OCI-M2 (cell line): Measurements from ENCODE around the gene IL1RL1.

Source experiments
- DNase-seq: peaks from one replicate; lab custom pipeline; 2025; ENCODE audit not compliant: unreplicated experiment; lab: John Stamatoyannopoulos, UW

Gene IL1RL1

GRCh38 chr2:102366406-102367112 is 55.2 kb downstream of the IL1RL1 start:
- DNase-seq = no peak

DNA sequence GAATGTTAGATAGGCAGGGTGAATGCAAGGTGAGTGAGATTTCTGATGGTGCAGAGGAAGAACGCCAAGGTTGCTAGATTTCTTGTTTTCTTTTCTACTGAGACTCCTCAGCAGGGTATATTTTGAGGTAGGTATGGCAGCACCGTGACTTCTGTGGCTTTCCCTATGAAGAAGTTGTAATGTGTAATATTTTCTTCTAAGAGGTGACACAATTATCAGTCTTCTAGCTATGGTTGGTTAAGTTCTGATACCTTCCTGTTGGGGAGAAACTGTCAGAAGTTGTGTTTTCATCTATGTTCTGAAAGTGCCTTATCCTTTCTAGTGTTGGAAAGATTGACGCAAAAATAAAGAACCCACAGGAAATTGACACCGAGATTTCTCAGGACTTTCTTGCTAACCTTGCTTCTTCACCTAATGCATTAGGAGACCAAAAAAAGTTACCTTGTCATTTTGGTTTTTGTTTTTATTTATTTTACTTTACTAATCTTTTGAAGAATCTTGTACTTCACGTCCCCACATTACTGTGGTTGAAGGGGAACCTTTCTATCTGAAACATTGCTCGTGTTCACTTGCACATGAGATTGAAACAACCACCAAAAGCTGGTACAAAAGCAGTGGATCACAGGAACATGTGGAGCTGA is 56.1 kb downstream of the IL1RL1 start:
- DNase-seq = no peak

DNA sequence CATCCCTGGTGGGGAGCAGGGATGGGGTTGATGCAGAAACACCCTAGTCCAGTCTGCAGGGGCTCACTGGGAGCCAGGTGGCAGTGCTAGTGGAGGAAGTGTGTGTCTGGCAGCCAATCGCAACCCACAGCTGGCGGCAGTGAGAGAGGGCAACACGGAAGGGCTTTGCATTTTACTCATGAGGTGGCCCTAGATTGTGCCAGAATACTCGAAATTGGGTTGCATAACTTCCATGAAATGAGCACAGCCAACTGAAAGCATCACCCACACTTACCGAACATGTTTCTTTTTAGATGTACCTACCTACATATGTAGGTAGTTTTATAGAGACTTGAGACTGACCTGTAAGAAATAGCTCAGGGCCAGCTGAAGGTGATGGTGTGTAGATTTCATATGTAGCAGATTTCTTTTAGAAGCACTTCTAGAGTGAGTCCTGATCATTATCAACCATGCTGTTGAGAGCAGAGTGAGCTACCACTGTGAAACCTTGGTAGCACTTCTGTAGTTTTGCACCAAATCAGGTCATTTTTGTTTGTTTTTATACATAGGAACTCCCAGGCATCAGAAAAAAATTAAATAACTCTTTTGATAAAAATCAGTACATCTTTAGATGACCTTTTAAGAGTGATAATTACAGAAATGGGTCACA is 57.2 kb downstream of the IL1RL1 start:
- no peak for DNase-seq

DNA sequence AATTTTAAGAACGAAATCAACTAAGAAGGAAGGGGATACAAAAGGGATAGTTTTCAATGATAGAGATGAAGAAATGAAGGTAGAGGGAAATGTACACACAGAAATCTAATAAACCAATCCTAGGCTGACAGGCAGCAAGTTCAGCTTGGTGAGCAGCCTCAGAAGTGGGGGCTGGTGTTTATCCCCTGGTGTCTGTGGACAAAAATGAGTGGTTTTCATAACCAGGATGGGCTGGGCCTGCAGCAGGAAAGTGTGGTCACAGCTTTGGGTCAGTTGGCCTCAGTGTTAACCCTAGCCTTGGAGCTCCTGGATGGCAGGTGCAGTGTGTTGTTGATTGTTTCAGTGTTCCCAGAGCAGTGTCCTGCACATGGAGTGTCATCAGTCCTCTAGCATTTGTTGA is 58.5 kb downstream of the IL1RL1 start:
- DNase-seq = no peak

- DNase-seq = no peak
Observed at GRCh38 chr2:102376052-102376591, 64.8 kb downstream of the IL1RL1 start.

DNA sequence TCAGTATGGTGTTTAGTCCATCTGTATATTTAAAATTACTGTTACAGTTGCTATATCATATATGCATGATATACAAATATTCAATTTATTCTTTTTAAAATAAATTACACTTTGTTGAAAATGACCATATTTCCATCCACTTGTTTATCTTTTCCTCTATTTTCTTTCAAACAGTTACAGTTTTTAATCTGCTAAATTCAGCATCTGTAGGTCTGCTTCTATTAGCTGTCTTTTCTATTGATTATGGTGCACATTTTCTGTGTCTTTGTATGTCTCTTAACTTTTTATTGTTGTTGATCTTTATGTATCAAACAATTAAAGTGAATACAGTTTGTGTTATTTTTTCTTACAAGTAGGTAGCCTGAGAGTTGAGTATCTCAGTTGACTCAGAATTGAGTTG is 72.4 kb downstream of the IL1RL1 start:
- DNase-seq = no peak

- no peak for DNase-seq
Observed at GRCh38 chr2:102385522-102385921, 74.2 kb downstream of the IL1RL1 start.

- no peak for DNase-seq
Observed at GRCh38 chr2:102386004-102386403, 74.6 kb downstream of the IL1RL1 start.

DNA sequence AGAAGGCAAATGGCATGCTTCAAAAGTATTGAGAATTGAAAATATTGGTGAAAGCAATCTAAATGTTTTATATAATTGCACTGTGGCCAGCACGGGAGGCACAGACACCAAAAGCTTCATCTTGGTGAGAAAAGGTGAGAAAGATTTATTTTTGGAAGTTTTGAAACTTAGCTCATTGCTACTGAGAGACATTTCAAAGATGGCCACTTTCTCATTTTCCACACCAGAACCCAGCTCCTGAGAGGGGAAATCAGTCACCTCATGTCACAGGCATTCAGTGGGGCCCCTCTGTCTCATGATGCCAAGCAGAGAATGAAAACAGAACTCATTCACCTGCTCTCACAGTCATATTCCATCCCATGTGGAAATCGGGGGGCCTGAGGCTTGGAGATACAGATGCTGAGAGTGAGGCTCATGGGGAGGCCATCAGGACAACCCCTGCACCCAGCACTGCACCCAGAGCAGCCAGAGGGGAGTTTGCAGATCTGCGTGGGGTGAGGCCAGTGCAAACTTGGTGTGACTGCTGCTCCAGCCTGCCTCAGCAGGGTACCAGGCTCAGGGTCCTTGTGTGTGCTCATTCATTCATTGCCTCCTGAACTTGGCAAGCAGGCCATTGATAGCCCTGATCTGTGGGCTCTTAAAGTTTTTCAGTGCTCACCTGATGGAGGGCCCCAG is 75.6 kb downstream of the IL1RL1 start:
- DNase-seq = no peak

GRCh38 chr2:102387763-102388546 is 76.6 kb downstream of the IL1RL1 start:
- no peak for DNase-seq

DNA sequence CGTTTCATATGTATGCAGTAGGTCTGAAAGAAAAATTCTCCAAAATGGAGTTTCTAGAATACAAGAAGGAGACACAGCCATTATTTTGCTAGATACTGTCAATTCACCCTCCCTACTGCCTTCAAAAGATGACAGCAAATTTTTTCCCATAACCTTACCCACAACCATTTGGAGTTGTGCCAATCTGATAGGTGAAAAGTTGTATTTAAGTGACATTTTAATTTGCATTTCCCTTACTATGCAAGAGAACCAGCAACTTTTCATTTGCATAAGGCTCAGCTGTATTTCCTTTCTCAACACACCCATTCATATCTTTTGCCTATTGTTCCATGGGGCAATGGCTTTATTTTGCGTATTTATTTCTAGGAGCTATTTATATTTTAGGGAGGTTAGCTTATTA is 80.2 kb downstream of the IL1RL1 start:
- DNase-seq = no peak

DNA sequence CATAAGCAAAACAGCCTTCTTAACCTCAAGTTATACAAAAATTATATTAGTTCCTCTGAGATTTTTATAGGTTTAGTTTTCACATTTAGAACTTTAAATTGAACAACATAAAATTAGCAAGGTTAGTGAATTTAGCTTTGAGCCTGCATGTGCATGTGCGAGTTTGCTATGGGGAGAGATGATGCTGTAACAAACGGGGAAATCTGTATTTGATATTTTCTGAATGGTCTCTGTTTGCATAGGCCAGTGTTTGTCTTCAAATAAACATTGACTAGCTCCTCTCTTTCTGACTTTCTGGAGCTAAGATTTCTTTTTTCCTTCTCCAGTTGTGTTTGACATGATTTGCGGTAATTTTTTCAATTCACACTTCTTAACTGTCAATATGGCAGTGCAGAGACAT is 80.7 kb downstream of the IL1RL1 start:
- no peak for DNase-seq

- DNase-seq = no peak
Observed at GRCh38 chr2:102392942-102393341, 81.6 kb downstream of the IL1RL1 start.

DNA sequence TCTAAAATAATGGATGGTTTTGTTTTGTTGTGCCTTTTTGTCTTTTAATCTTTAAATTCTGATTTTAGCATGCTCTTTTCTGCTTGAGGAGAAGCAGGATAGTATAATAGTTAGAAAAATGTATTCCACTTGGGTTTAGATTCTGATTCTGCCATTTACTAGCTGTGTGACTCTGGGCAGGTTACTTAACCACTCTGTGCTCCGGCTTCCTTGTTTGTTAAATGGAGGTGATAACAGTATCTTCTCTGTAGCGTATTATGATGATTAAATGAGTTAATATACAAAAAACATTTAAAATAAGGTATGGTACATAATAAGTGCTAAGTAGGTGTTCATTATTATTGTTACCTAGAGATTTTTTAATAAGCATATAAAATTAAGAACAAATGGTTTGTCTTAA is 84.6 kb downstream of the IL1RL1 start:
- no peak for DNase-seq

- DNase-seq = no peak
Observed at GRCh38 chr2:102397209-102397608, 85.8 kb downstream of the IL1RL1 start.

GRCh38 chr2:102399499-102400141 is 88.3 kb downstream of the IL1RL1 start:
- DNase-seq = no peak

DNA sequence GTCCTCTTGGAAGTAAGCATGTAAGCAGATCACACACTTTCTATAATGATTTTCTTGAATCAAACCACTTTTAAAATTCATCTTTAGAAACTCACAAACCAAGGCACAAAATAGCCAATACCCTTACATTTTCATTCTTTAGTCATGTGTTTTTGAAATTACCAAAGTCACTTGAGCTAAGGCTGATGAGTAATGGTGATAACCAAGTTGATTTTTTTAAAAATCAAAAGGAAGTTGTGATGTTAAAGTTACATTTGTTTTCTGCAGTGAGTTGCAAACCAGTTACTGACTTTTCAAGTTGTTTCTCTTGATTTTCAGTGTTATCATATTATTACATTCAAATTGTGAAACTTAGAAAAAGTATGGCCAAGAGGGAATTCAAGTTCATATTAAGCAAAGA is 90.1 kb downstream of the IL1RL1 start:
- DNase-seq = no peak
